Activated naive CD8-positive, alpha-beta T cell (primary cell): Measurements from ENCODE around the gene OR4C3.
A peak's percentile ranks its signal among the peaks of the same experiment; 100 is the strongest.
"Not testable (repeated sequence)": the region's sequence is repeated elsewhere in the genome, so short reads cannot be mapped to it uniquely, and the experiment has no call there.

Experiments
- H3K27ac Mint-ChIP-seq: one replicate; pipeline ENCODE4 v1.8.0; 2021; ENCODE audit warnings: mixed read lengths
- H3K27me3 Mint-ChIP-seq: one replicate; pipeline ENCODE4 v1.8.0; 2021; ENCODE audit warnings: mixed read lengths
- H3K36me3 Mint-ChIP-seq: one replicate; pipeline ENCODE4 v1.8.0; 2021; ENCODE audit warnings: mixed read lengths
- H3K4me1 Mint-ChIP-seq: one replicate; pipeline ENCODE4 v1.8.0; 2021; ENCODE audit warnings: low read depth, mixed read lengths
- H3K4me3 Mint-ChIP-seq: one replicate; pipeline ENCODE4 v1.8.0; 2021; ENCODE audit warnings: mild to moderate bottlenecking, mixed read lengths
- H3K9me3 Mint-ChIP-seq: one replicate; pipeline ENCODE4 v1.8.0; 2021; ENCODE audit warnings: low read depth, mixed read lengths

The OR4C3 gene

DNA sequence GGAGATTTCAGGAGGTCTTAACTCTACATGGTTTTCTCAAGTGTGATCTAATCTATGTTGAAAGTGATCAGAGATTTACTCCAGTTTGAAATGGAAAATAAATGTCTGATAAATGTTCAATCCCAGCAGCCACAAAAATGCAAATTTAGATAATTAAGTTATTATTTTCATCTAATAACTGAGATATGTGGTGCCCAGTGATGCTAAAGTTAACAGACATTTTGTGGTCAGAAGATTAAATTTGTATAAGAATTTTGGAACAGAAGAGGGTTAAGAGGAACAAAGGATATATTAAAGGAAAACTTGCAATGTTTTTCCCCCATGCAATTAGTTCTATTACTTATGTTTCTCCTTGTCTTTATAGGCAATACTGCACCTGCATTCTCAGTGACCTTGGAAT is at the start of gene OR4C3:
Gene OR4C3 (plus strand): TSS at position 301 of the 400 bp plus-strand sequence. CDS start 102 bp downstream, outside the sequence.
- not testable (repeated sequence) for H3K4me1 Mint-ChIP-seq, H3K27ac Mint-ChIP-seq, H3K4me3 Mint-ChIP-seq, H3K9me3 Mint-ChIP-seq, H3K27me3 Mint-ChIP-seq, H3K36me3 Mint-ChIP-seq

DNA sequence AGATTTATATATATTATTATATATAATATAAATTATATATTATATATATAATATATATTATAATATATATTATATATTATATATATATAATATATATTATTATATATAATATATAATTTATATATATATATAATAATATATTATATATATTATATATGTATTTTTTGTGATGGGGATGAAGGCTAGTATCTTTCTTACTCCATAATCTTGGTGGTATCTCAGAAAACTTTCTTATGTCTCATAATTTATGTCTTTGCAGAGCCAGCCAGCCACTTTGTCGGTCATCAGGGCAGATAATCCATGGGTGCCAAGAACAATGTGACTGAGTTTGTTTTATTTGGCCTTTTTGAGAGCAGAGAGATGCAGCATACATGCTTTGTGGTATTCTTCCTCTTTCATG is 18.8 kb upstream of the OR4C3 start, which contains the start of gene OR4S1:
Gene OR4S1 (plus strand): TSS at position 301 of the 400 bp plus-strand sequence. CDS start 0 bp downstream, at position 301.
- Mint-ChIP-seq H3K4me3 (no peak within 1 kb of the TSS), H3K4me1 (peaks cover 2% of the 10 kb centered on the region), H3K27me3 (peaks cover 17% of the 10 kb centered on the region), H3K9me3 (no peaks in the 10 kb centered on the region), H3K36me3 (no peaks in the 10 kb centered on the region), H3K27ac (no peak within 1 kb of the TSS)

DNA sequence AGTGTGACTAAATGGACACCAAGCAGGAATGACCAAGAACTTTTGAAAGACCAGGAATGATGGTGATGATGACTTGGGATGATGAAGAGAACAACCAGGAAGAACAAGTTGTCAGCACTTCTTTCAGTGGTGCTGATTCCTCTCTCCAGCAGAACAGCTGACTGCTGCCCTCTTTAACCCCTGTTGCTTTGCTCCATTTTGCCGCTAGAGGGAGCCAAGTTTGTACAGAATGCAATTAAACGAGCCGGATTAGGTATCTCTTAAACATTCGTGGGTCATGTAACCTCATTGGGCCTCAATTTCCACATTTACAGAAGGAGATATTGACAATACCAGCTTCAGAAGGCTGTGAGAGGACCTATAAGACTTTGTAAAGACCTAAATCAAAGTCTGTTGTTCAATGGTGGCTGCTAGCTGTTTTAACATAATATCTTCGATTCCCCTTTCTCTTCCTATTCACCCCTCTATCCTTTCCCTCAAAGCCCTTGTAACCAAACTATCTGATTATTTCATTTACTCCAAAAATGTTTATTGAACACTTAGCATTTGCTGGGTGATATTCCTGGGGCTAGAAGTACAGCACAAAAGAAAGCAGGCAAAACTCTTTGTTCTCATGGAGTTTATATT is 16.8 kb upstream of the OR4C3 start:
- peaks cover 2% of the 10 kb centered on the region for H3K4me1 Mint-ChIP-seq
- no peaks in the 10 kb centered on the region for H3K9me3 Mint-ChIP-seq
- H3K27ac Mint-ChIP-seq: no peak overlapping the region
- H3K36me3 Mint-ChIP-seq: no peaks in the 10 kb centered on the region
- H3K27me3 Mint-ChIP-seq: peaks cover 17% of the 10 kb centered on the region
- no peak overlapping the region for H3K4me3 Mint-ChIP-seq

DNA sequence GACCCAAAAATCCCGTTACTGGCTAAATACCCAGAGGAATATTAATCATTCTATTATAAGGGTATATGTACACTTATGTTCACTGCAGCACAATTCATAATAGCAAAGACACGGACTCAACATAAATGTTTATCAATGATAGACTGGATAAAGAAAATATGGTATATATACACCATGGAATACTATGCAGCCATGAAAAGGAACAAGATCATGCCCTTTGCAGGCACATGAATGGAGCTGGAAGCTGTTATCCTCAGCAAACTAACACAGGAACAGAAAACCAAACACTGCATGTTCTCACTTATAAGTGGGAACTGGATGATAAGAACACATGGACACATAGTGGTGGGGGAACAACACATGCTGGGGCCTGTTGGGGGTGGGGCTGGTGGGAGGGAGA is 11.1 kb upstream of the OR4C3 start:
- not testable (repeated sequence) for H3K36me3 Mint-ChIP-seq, H3K27ac Mint-ChIP-seq, H3K4me1 Mint-ChIP-seq, H3K27me3 Mint-ChIP-seq, H3K4me3 Mint-ChIP-seq, H3K9me3 Mint-ChIP-seq

DNA sequence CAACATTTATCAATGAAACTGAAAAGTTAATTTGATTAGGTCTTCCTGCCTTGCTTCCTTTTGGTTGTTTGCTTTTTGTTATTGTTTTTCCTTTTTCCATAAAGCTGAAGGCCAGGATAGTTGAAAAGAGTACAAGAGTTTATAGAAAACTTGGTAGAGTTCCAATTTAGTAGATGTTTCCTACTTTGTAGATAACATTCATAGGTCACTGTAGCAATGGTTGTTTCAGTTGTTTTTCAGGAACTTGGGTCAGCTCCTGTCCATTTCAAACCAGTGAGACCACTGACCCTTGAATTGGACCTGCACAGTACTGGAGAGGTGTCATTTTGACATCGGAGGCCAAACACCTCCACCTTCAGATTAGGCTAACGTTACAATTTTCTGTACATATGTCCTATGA is 4.9 kb upstream of the OR4C3 start:
- not testable (repeated sequence) for H3K36me3 Mint-ChIP-seq, H3K4me1 Mint-ChIP-seq, H3K27me3 Mint-ChIP-seq, H3K9me3 Mint-ChIP-seq, H3K27ac Mint-ChIP-seq, H3K4me3 Mint-ChIP-seq

DNA sequence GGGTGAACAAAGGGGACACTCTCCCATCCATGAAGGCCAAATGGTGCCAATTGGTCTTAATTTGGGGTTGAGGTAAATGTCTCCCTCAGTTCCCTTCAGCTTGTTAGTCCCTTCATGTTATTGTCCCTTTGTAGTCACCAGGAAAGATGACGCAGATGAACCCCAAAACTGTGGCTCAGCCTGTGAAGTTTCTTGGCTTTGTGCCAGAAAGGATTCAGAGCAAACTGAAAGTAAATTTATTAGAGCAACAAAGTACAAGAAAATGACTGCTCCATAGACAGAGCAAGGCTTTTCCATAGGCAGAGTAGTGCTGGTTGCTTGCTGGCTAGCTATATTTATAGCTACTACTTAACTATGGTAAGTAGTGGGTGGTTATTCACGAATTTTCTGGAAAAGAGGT is 16.7 kb downstream of the OR4C3 start:
- Mint-ChIP-seq H3K4me3 (no peak overlapping the region), H3K9me3 (peaks cover 4% of the 10 kb centered on the region), H3K27ac (no peak overlapping the region), H3K36me3 (peaks cover 6% of the 10 kb centered on the region), H3K4me1 (peaks cover 27% of the 10 kb centered on the region), H3K27me3 (no peaks in the 10 kb centered on the region)

DNA sequence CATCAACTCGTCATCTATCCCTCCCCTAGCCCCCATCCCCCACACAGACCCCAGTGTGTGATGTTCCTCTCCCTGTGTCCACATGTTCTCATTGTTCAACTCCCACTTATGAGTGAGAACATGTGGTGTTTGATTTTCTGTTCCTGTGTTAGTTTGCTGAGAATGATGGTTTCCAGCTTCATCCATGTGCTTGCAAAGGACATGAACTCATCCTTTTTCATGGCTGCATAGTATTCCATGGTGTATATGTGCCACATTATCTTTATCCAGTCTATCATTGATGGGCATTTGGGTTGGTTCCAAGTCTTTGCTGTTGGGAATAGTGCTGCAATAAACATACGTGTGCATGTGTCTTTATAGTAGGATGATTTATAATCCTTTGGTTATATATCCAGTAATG is 17.8 kb downstream of the OR4C3 start:
- peaks cover 35% of the 10 kb centered on the region for H3K4me1 Mint-ChIP-seq
- H3K4me3 Mint-ChIP-seq: peak overlapping the region; percentile 30
- not testable (repeated sequence) for H3K27me3 Mint-ChIP-seq, H3K36me3 Mint-ChIP-seq, H3K9me3 Mint-ChIP-seq, H3K27ac Mint-ChIP-seq

DNA sequence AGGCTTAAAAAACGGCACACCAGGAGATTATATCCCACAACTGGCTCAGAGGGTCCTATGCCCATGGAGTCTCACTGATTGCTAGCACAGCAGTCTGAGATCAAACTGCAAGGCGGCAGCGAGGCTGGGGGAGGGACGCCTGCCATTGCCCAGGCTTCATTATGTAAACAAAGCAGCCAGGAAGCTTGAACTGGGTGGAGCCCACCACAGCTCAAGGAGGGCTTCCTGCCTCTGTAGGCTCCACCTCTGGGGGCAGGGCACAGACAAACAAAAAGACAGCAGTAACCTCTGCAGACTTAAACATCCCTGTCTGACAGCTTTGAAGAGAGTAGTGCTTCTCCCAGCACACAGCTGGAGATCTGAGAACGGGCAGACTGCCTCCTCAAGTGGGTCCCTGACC is 21.6 kb downstream of the OR4C3 start:
- H3K9me3 Mint-ChIP-seq: peaks cover 11% of the 10 kb centered on the region
- H3K4me1 Mint-ChIP-seq: peaks cover 27% of the 10 kb centered on the region
- not testable (repeated sequence) for H3K27ac Mint-ChIP-seq, H3K36me3 Mint-ChIP-seq, H3K27me3 Mint-ChIP-seq
- peak overlapping the region; percentile 30 for H3K4me3 Mint-ChIP-seq

DNA sequence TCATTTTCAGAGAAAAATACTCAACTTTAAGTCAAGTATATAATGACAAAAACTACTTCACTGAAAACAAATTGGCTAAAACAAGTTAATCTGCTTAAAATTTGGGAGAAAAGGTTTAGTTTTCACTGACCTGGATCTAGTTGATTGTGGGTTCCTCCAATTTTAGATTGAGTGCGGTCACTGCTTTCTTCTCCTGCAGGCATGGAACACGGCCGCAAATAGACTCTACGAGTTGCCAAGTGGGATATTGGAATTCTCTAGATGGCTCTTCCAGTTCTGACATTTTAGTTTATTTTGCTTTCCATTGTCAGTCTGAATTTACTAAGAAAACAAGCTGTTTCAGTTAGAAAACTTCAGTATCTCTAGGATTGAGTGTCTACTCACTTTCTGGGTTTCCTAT is 29.3 kb downstream of the OR4C3 start:
- H3K4me1 Mint-ChIP-seq: no peaks in the 10 kb centered on the region
- no peaks in the 10 kb centered on the region for H3K36me3 Mint-ChIP-seq
- peaks cover 11% of the 10 kb centered on the region for H3K9me3 Mint-ChIP-seq
- H3K4me3 Mint-ChIP-seq: no peak overlapping the region
- no peak overlapping the region for H3K27ac Mint-ChIP-seq
- H3K27me3 Mint-ChIP-seq: no peaks in the 10 kb centered on the region

DNA sequence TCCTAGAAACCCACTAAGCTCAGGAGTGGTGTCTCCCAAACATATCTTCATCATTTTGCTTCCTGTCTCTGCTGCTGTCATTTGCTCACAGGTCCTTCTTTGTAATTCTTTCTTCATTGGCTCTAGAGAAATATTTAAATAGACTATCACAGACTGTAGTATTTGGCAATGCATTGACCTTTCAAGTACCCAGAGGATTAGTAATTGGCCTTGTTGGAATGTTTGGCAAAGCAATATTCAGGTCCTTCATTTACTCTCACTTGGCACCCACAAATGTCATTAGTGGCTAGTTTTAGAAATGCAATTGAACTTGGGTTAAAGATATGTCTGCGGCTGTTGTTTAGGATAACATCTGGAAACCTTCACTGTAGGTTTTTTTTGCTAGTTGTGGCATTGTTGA is 30.0 kb downstream of the OR4C3 start:
- no peak overlapping the region for H3K4me3 Mint-ChIP-seq
- H3K27ac Mint-ChIP-seq: no peak overlapping the region
- no peaks in the 10 kb centered on the region for H3K4me1 Mint-ChIP-seq
- peaks cover 17% of the 10 kb centered on the region for H3K9me3 Mint-ChIP-seq
- H3K36me3 Mint-ChIP-seq: no peaks in the 10 kb centered on the region
- no peaks in the 10 kb centered on the region for H3K27me3 Mint-ChIP-seq

DNA sequence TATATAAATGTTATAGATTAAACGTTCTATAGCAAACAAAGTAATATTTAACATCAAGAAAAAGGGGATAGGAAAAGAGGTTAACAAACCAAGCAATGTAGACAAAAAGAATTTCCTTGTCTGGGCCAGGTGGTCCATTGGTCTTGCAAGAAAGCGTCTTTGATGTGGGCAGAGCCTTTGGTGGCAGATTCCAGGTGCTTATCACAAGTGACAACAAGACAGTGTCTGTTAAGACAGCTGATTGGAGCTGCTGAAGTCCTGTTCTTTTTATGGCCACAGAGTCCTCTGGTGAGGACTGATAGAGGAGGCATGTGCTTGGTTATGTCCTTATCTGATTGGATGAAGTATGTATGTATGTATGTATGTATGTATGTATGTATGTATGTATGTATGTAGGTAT is 36.6 kb downstream of the OR4C3 start:
- not testable (repeated sequence) for H3K4me1 Mint-ChIP-seq, H3K36me3 Mint-ChIP-seq, H3K27me3 Mint-ChIP-seq, H3K27ac Mint-ChIP-seq, H3K4me3 Mint-ChIP-seq
- H3K9me3 Mint-ChIP-seq: peaks cover 14% of the 10 kb centered on the region

DNA sequence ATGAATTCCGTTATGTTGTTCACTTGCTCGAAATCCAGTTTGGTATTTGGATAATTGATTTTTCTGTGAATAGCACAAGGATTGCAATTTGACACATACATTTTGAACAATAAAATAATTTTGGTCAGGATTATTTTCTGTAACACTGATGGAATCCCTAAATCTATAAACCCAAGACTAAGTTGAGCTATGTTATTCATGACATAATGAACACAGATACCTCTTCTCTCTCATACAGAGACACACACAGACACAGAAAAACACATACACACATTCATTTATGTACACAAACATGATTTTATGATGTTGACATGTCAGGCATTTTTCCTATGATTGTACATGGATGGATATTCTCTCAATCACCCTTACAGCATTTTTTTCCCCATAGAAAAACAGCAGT is 41.6 kb downstream of the OR4C3 start, which contains the start of gene OR4C5:
Gene OR4C5 (minus strand): TSS at position 101 of the 400 bp plus-strand sequence. CDS start 0 bp downstream, at position 101.
- H3K36me3 Mint-ChIP-seq: no peaks in the 10 kb centered on the region
- H3K4me3 Mint-ChIP-seq: no peak within 1 kb of the TSS
- no peaks in the 10 kb centered on the region for H3K27me3 Mint-ChIP-seq

More for the DNA sequence above, 41.6 kb downstream of the OR4C3 start, which contains the start of gene OR4C5:
- Mint-ChIP-seq H3K4me1 (no peaks in the 10 kb centered on the region), H3K9me3 (no peaks in the 10 kb centered on the region), H3K27ac (no peak within 1 kb of the TSS)
